Hematopoietic multipotent progenitor cell treated with erythropoietin and hydrocortisone succinate and interleukin-3 and kit ligand, for 17 days (in vitro differentiated cells): ENCODE measurements around the gene ZFP36.
A peak's percentile ranks its signal among the peaks of the same experiment; 100 is the strongest.

Experiments used
- DNase-seq: peaks from one replicate; pipeline ENCODE4 v3.0.0-alpha.2; 2015; ENCODE audit warnings: low spot score

The ZFP36 gene

DNA sequence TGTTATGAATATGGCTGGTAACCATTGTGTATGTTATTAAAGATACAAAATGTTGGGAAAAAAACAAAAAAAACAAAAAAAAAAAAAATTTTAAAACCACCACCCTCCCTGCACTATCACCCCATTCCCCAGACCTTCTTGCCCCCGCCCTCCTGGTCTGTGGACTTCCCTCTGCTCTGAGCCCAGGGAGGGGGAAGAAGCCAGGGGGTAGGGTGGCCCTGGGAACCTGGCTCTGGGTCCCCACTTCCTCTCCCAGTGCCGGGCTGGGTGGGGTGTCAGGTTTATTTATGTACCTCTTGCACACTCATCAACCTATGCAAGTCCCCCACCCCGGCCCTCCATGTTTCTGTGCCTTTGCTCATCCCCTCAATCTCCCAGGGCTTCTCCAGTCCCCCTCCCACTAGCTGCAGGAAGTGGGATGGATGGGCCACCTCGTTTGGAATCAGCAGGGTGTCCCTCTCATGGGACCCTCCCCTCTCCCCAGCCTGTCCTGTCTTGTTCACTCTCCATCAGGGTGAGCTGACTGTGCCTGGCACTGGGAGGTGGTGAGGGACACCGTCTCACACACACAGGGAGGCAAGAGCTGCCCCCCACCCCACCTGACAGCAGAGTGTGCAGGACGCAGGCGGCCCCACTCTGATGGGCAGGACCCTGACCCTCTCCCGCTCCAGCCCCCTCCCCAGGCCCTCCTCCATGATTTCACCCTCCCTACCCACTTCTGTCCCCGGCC lies 21.6 kb upstream of the ZFP36 start:
- DNase-seq: no peak

- no peak for DNase-seq
These were observed 20.8 kb upstream of the ZFP36 start for GRCh38 chr19:39385629-39386411.

DNA sequence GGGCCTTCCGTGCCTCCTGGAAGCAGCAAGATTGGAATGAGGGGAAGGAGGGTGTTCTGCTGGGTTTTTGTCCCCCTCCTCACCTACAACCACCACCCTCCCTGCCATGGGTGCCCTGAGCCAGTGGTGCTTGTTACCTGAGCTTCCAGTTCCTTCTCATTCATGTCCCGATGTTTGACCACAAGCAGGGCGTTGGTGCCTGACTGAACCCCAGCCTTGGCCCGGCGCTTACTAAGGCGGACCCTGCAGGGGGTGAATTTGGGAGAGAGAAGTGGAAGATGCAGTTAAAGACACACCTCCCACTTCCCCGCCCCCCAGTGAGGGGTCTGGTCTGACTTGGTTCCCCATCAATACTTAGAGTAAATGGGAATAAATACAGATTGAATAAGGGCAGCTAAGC lies 20.1 kb upstream of the ZFP36 start:
- DNase-seq: no peak

DNA sequence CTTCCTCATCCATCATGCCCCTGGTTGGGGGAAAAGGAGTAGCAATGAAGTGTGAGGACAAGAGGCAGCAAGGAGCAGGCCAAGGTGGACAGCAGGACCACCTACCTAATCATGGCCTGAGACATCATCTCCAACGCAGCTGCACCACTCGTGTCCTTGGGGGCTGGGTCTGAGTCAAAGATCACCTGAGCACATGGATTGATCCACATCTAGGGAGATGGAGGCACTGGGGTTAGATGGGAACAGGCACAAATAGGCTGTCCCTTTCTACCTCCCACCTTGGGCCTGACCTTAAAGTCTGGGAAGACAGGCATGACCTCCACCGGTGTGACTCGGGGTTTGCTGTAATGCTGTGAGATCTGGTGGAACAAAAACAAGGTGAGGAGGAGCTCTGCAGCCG lies 18.0 kb upstream of the ZFP36 start:
- DNase-seq: no peak

GRCh38 chr19:39389631-39390414 lies 16.8 kb upstream of the ZFP36 start:
- DNase-seq: no peak

DNA sequence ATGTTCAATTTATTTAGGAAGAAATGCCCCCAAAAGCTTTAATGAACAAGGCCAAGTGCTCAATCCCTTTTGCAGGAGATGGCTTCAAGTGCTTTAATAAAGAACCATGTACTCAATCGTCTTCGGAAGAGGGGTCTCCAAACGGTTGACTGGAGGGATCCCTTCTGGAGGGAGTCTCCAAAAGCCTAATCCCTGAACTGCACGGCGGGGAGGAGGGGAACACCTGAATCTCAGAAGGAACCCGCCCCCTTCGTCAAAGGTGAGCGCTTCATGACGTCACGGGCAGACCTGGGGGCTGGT lies 16.2 kb upstream of the ZFP36 start:
- peak; percentile 80 for DNase-seq

GRCh38 chr19:39390751-39391437 lies 15.8 kb upstream of the ZFP36 start, which contains the start of the genes MED29 and PAF1:
TSS of gene MED29 (plus strand) at chr19:39391378. CDS start at chr19:39391423, 45 bp downstream.
TSS of gene PAF1 (minus strand) at chr19:39391106. CDS start at chr19:39390864, 242 bp downstream.
- DNase-seq: peak; percentile 100

DNA sequence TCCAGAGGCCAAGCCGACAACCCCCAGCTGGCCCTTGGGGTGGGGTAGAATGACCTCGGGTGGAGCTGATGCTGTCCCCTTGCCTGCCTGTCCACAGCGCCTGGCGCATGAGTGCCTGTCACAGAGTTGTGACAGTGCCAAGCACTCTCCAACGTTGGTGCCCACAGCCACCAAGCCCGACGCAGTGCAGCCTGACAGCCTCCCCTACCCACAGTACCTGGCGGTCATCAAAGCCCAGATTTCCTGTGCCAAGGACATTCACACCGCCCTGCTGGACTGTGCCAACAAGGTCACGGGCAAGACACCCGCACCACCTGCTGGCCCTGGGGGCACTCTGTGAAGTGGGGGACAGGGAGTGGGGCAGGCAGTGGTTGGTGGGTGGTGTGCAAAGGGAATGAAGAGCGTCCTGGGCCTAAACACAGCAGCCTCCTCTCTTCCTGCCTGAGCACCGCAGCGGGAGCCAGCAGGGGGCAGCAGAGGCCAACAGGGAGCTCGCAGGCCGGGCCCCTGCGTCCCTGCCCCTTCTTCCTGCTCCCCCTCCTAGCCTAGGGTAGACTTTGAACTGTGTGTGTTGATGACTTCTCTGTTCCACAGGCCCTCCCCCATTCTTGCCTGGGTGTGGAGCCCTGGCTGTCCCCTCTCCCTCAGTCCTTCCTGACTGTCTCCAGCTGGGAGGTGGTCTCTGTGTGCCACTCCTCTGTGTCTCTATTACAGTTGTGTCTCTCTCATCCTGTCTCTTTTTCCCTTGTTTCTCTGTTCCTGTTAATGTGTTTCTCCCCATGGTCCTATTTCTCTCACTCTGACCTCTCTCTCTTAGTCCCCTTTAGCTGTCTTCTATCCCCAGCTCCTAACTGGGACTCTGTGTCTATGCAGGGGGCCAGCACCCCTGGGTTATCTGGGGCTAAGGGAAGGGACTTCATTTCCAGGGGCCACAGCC lies 9.0 kb upstream of the ZFP36 start:
- DNase-seq: peak; percentile 91

DNA sequence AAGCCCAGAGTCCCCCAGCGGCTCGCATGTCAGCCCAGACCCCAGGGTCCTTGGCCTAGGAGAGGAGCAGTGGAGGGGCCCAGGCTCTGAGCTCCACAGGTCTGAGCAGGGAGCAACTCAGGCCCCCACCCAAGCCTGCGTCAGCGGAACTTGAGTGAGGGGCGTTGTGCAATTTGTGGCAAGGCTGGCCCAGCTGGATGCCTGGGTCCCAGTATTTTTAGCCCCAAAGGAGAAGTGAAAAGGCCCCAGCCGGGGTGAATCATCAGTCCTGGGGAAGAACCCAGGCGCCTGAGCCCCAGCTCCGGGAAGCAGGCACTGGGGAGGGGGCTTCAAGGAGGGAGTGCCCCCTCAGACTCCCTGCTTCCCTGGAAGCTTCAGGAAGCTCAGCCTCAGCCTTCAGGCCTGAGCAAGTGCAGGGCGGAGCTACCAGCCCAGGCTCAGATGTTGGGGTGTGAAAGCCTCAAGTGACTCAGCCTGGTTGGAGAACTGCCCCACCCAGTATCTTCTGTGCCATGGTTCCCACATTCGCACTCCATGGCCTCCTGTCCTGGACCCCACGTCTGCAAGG lies 8.3 kb upstream of the ZFP36 start:
- DNase-seq: peak; percentile 93

GRCh38 chr19:39399668-39400050 lies 7.0 kb upstream of the ZFP36 start:
- DNase-seq: peak; percentile 49

DNA sequence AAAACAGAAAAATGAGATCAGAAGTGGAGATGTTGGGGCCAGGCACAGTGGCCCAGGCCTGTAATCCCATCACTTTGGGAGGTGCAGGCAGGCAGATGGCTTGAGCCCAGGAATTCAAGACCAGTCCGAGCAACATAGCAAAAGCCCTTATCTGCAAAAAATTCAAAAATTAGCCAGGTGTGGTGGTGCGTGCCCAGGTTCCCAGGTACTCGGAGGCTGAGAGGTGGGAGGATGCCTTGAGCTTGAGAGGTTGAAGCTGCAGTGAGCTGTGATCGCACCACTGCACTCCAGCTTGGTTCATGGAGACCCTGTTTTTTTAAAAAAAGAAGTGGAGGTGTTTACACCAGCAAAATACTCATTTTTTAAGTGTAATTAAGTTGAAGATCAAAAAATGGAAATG lies 6.6 kb upstream of the ZFP36 start:
- DNase-seq: no peak

DNA sequence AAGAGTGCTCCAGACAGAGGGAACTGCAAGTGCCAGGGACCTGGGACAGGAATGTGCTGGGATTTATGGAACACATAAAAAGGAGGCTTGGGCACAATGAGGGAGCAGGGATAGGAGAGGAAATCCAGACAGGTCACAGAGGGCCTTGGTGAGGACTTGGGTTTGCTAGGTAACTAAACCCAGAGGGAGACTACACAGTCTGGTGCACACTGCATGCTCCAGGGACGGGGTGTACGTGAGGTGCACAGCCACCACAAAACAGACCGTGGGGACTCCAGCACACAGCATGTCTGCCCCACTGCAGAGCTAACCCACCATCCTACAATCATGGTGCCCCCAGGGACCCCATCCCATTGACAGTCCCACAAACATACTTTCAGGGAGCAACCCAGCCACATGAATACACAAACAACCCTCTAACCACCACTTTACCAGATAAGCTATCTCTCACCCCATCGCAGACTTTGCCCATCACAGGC lies 5.5 kb upstream of the ZFP36 start:
- DNase-seq: no peak

DNA sequence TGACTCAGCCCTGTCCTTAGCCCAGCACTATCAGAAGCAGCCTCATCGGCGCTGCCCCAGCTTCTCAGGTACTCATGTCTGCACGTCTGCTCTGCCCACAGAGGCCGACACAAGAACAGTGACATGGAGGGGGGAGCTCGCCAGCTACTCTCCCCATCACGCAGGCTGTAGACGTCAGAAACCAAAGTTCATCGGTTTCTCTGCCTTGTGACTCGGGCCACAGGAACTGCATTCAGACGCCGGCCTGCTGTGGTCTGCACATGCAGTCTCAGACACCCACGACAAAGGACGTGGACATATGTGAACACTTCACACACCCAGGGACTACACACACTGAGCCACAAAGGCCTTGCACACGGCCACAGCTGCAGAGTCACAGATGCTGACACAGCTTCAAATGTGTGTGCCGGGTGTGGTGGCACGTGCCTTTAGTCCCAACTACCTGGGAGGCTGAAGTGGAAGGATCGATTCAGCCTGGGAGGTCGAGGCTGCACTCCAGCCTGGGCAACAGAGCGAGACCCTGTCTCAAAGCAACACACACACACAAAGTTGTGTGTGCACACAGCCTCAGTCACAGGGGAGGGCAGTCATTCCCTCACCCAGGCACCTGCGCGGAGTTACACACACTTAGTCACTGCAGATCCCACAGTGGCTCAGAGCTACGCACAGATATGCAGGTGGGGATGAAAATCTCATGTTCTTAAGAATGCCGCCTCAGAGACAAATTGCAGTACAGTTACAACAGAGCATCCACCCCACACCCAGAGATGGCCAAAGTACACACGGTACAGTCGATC lies 4.9 kb upstream of the ZFP36 start:
- DNase-seq: peak; percentile 89

DNA sequence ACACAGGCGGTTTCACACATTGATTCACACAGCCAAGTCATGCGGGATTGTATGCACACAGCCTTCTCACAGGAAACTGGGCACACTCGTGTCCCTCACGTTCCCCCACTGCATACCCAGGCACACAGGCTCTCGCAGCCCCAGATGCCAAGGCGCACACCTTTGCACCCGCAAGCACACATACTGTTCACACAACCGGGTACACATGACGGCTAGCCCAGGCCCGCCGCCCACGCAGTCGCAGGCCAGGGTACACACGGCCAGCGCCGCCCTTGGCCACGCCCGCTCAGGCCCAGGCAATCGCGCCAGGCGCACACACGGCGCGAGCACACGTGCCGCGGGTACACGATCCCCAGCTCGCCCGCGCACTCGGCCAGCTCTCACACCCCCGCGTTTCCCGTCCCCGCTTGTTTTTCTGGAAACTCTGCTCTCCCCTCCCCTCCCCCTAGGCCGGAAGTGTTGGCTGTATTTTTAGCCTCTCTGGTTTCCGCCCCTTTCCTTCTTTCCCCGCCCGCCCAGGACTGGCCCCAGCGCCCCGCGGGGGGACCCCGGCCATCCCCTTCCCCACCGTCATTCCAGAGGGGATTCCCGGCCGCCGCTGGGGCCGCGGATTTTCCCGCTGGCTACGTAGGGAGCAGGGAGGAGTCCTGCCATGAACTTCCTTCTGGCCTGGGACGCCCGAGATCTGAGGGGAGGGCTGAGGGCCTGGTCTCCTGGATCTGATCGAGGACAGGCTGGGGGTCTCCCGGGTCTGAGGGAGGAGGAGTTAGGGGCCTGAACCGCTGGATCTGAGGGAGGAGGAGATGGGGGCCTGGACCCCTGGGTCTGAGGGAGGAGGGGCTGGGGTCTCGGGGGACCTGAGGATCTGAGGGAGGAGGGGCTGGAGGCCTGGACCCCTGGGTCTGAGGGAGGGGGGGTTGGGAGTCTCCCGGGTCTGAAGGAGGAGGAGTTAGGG lies 4.0 kb upstream of the ZFP36 start:
- peak; percentile 92 for DNase-seq

GRCh38 chr19:39403331-39404312 lies 3.0 kb upstream of the ZFP36 start:
- peak; percentile 92 for DNase-seq

DNA sequence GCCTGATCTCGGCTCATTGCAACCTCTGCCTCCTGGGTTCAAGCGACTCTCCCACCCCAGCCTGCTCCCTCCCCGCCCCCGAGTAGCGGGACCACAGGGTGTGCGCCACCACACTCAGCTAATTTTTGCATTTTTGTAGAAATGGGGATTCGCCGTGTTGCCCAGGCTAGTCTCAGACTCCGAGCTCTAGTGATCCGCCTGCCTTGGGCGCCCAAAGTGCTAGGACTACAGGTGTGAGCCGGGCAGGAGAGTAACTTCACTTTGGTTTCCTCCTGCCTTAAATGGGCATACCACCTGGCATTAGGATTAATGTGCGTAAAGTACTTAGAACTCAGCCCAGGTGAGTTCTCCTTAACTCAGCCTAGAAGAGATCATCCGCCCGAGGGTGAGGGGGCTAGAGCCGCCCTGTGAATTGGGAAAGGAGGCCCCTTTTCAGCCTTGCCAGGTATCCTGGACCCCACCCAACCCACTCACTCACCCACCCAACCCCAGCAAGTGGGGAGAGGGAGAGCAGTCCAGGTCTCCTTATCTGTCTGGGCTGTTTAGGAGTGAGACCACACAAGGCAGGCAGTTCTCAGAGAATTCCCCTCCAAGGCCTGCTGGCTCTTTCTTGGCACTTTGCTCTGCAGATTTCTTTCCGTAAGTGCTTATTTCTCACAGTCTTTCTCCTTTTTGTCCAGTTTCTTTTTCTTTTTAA lies 1.2 kb upstream of the ZFP36 start:
- peak; percentile 42 for DNase-seq
